Thyroid gland (tissue), 4 donors: Measurements from ENCODE around the gene GDI2. TPM values are rescaled to one million over a fixed set of nuclear protein-coding genes. Genes with fewer than 3 reads are reported as not detected.

Experiments used
- DNase-seq, 2 donors: peaks; one replicate each; pipeline ENCODE4 v3.0.0-alpha.2; 2019
- H3K27ac ChIP-seq, 3 donors: fragments of 200-600 bp; sonication (generic); 1 replicate in 2 of 3; 2 replicates in 1 of 3; pipeline ENCODE4 v1.5.1; 2016 to 2019; ENCODE audit warnings: mild to moderate bottlenecking in 1 of 3, moderate library complexity in 1 of 3
- H3K27me3 ChIP-seq: fragments of 200-600 bp; sonication (generic); one replicate; pipeline ENCODE4 v1.5.1; 2019
- H3K36me3 ChIP-seq, 2 donors: fragments of 200-600 bp; sonication (generic); one replicate each; pipeline ENCODE4 v1.5.1; 2016 to 2019
- H3K4me1 ChIP-seq, 2 donors: fragments of 200-600 bp; sonication (generic); one replicate each; pipeline ENCODE4 v1.5.1; 2017 to 2019
- H3K4me3 ChIP-seq, 3 donors: fragments of 200-600 bp; sonication (generic); replicated peaks in 1 of 3; 1 replicate in 2 of 3; 2 replicates in 1 of 3; pipeline ENCODE4 v1.5.1; 2016; ENCODE audit warnings: mild to moderate bottlenecking in 1 of 3
- H3K9me3 ChIP-seq: fragments of 200-600 bp; sonication (generic); one replicate; pipeline ENCODE4 v1.5.1; 2017
- CTCF ChIP-seq, 6 experiments: fragments of 200-600 bp in 3 of 6; fragments of 450-650 bp in 3 of 6; sonication (generic) in 3 of 6; IDR thresholded peaks; one replicate each; pipeline ENCODE4 v1.5.1; 2016 to 2019; ENCODE audit warnings: antibody characterized with exemption in 6 of 6, mild to moderate bottlenecking in 2 of 6, inconsistent platforms in 1 of 6, moderate library complexity in 1 of 6
- POLR2A ChIP-seq, 2 donors: fragments of 450-650 bp; IDR thresholded peaks; one replicate each; pipeline ENCODE4 v1.6.1; 2017; ENCODE audit warnings: antibody characterized with exemption in 2 of 2, mild to moderate bottlenecking in 2 of 2, moderate library complexity in 1 of 2
- WGBS, 2 donors: methylation state at CpG; one replicate each; pipeline ENCODE4 v1.1.5; 2017; 5-methylcytosine and 5-hydroxymethylcytosine counted together
- intact Hi-C: fragments of 100-400 bp; cut with DNase I; formaldehyde crosslinking; loops from one replicate; pipeline ENCODE4 v1.15.1; 2023
- total RNA-seq, 4 donors: library from RNA; depleted of rRNA; stranded (reverse); fragments of >200 nt; gene quantifications; one replicate each; pipeline ENCODE4 v1.2.3, GENCODE V29; 2016

Gene GDI2
- total RNA-seq, 4 donors from 2014 or later, result 189 to 281 (median 236) TPM

GRCh38 chr10:5730766-5731165, 82.5 kb downstream of the GDI2 start:
- no peaks in the 10 kb centered on the region for H3K27me3 ChIP-seq
- no peak for DNase-seq
- H3K36me3 ChIP-seq, result peaks cover 11 to 13% of the 10 kb centered on the region in 2 donors
- TF ChIP-seq CTCF (IDR thresholded peaks at IDR 0.05) (no peak), POLR2A (IDR thresholded peaks at IDR 0.05) (no peak)
- peaks cover 5 to 8% of the 10 kb centered on the region in 2 donors for H3K4me1 ChIP-seq
- H3K27ac ChIP-seq, result no peak overlapping the region
- H3K9me3 ChIP-seq, result no peaks in the 10 kb centered on the region
- no peak overlapping the region for H3K4me3 ChIP-seq
- 89 to 95% methylated on average over 4 of the region's 4 CpGs for WGBS, 2 donors
- intact Hi-C loops, result no loop called here

GRCh38 chr10:5723692-5724091, 89.5 kb downstream of the GDI2 start:
- H3K4me3 ChIP-seq, result no peak overlapping the region
- peaks cover 0 to 2% of the 10 kb centered on the region in 2 donors for H3K36me3 ChIP-seq
- TF ChIP-seq POLR2A (IDR thresholded peaks at IDR 0.05) (peak in 1 of 2 donors; percentile 30), CTCF (IDR thresholded peaks at IDR 0.05) (no peak)
- peaks cover 0 to 9% of the 10 kb centered on the region in 2 donors for H3K4me1 ChIP-seq
- H3K27me3 ChIP-seq, result no peaks in the 10 kb centered on the region
- 32 to 44% methylated on average over 2 of the region's 2 CpGs for WGBS, 2 donors
- DNase-seq, result no peak
- H3K27ac ChIP-seq, result peak overlapping the region; percentile 60 to 72 (median 66)
- intact Hi-C loops, result no loop called here
- no peaks in the 10 kb centered on the region for H3K9me3 ChIP-seq

GRCh38 chr10:5720182-5720581, 93.1 kb downstream of the GDI2 start:
- intact Hi-C loops, result no loop called here
- 95 to 97% methylated on average over 7 of the region's 7 CpGs for WGBS, 2 donors
- Histone ChIP-seq H3K27me3 (no peaks in the 10 kb centered on the region), H3K4me1 (peaks cover 0 to 9% of the 10 kb centered on the region in 2 donors), H3K36me3 (no peaks in the 10 kb centered on the region), H3K27ac (no peak overlapping the region), H3K9me3 (no peaks in the 10 kb centered on the region), H3K4me3 (no peak overlapping the region)
- DNase-seq, result no peak
- TF ChIP-seq CTCF (IDR thresholded peaks at IDR 0.05) (no peak), POLR2A (IDR thresholded peaks at IDR 0.05) (no peak)

DNA sequence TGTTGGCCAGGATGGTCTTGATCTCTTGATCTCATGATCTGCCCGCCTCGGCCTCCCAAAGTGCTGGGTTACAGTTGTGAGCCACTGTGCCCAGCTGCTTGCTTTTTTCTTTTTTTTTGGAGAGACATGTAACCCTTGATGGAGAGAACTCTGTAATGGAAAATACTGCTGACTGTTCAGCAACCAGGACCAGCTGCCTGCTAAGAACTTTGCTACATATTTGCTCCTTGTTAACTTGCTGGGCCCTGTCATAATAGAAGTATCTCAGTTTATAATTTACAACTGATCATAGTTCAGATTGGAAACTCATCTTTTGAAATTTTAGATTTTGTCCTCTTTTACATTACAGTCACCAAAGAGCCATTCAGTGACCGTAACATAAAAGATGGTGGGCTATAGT, 93.7 kb downstream of the GDI2 start:
- WGBS, 2 donors, result 97% methylated on average over 3 of the region's 3 CpGs
- DNase-seq, result no peak
- intact Hi-C loops, result no loop called here

More for the DNA sequence above, 93.7 kb downstream of the GDI2 start:
- H3K27ac ChIP-seq, result no peak overlapping the region
- no peaks in the 10 kb centered on the region for H3K9me3 ChIP-seq
- TF ChIP-seq POLR2A (IDR thresholded peaks at IDR 0.05), result no peak
- no peak for TF ChIP-seq CTCF (IDR thresholded peaks at IDR 0.05)
- no peaks in the 10 kb centered on the region for H3K27me3 ChIP-seq
- peaks cover 0 to 9% of the 10 kb centered on the region in 2 donors for H3K4me1 ChIP-seq
- H3K36me3 ChIP-seq, result no peaks in the 10 kb centered on the region
- H3K4me3 ChIP-seq, result no peak overlapping the region

Other genes with a start within 250 kb of the GDI2 start
- gene ASB13, start 146.8 kb downstream of the GDI2 start, total RNA-seq, result 10 to 100 TPM in 3 of 4 donors, 1 to 10 TPM in 1; 9.9 to 27.7 (median 14.2) TPM
- 100 to 1,000 TPM in 1 of 4 donors, 10 to 100 TPM in 3; 73.2 to 132 (median 96.3) TPM for gene TASOR2, start 128.6 kb downstream of the GDI2 start, total RNA-seq
- 10 to 100 TPM in 3 of 4 donors, 1 to 10 TPM in 1; 8.0 to 19.8 (median 13.1) TPM for gene ANKRD16, start 76.5 kb upstream of the GDI2 start, total RNA-seq
- gene FBH1, start 76.8 kb upstream of the GDI2 start, total RNA-seq, result 100 to 1,000 TPM in 1 of 4 donors, 10 to 100 TPM in 3; 88.3 to 100 (median 94.8) TPM
- 10 to 100 TPM; 10.6 to 34.3 (median 22.8) TPM for gene IL15RA, start 164.1 kb upstream of the GDI2 start, total RNA-seq
- 10 to 100 TPM in 1 of 4 donors, 1 to 10 TPM in 3; 1.7 to 11.3 (median 2.3) TPM for gene IL2RA, start 248.9 kb upstream of the GDI2 start, total RNA-seq